Smooth muscle cell (in vitro differentiated cells): ENCODE results near the gene IFNLR1. TPM values are rescaled to one million over a fixed set of nuclear protein-coding genes. Genes with fewer than 3 reads are reported as not detected.

ENCODE experiments used
- DNase-seq: peaks from one replicate; lab custom pipeline; 2025; ENCODE audit not compliant: unreplicated experiment; lab: John Stamatoyannopoulos, UW
- H2AFZ ChIP-seq: fragments of 200-600 bp; sonication (generic); 2 replicates; pipeline ENCODE4 v1.6.0; 2016; ENCODE audit warnings: antibody characterized with exemption, low read depth, mild to moderate bottlenecking
- H3F3A ChIP-seq: fragments of 200-600 bp; sonication (generic); 2 replicates; pipeline ENCODE4 v1.6.0; 2017; ENCODE audit warnings: antibody characterized with exemption, low read depth
- H3K27ac ChIP-seq: fragments of 200-600 bp; sonication (generic); 2 replicates; pipeline ENCODE4 v1.5.1; 2016; ENCODE audit warnings: low read depth, mild to moderate bottlenecking
- H3K27me3 ChIP-seq: fragments of 200-600 bp; sonication (generic); 2 replicates; pipeline ENCODE4 v1.6.1; 2016; ENCODE audit warnings: low read depth, mild to moderate bottlenecking
- H3K36me3 ChIP-seq: fragments of 200-600 bp; sonication (generic); 2 replicates; pipeline ENCODE4 v1.5.1; 2016; ENCODE audit warnings: low read depth
- H3K4me1 ChIP-seq: fragments of 200-600 bp; sonication (generic); 2 replicates; pipeline ENCODE4 v1.5.1; 2016; ENCODE audit warnings: low read depth
- H3K4me2 ChIP-seq: fragments of 200-600 bp; sonication (generic); 2 replicates; pipeline ENCODE4 v1.6.0; 2016; ENCODE audit warnings: mild to moderate bottlenecking
- H3K4me3 ChIP-seq: fragments of 200-600 bp; sonication (generic); 2 replicates; pipeline ENCODE4 v1.5.1; 2016; ENCODE audit warnings: mild to moderate bottlenecking
- H3K79me2 ChIP-seq: fragments of 200-600 bp; sonication (generic); 2 replicates; pipeline ENCODE4 v1.6.0; 2016; ENCODE audit warnings: low read depth, mild to moderate bottlenecking
- H3K9ac ChIP-seq: fragments of 200-600 bp; sonication (generic); 2 replicates; pipeline ENCODE4 v1.6.0; 2016; ENCODE audit warnings: low read depth
- H3K9me3 ChIP-seq: fragments of 200-600 bp; sonication (generic); replicated peaks from 2 replicates; pipeline ENCODE4 v1.5.1; 2016; ENCODE audit warnings: low read depth
- H4K20me1 ChIP-seq: fragments of 200-600 bp; sonication (generic); 2 replicates; pipeline ENCODE4 v1.6.0; 2016; ENCODE audit warnings: low read depth
- CTCF ChIP-seq: fragments of 200-600 bp; sonication (generic); IDR thresholded peaks from 2 replicates; pipeline ENCODE4 v1.5.1; 2017; ENCODE audit warnings: borderline replicate concordance, mild to moderate bottlenecking, antibody characterized with exemption; ENCODE audit not compliant: insufficient read depth, poor library complexity, severe bottlenecking
- WGBS: methylation state at CpG from one replicate; pipeline ENCODE4 v1.1.7; 2016; ENCODE audit warnings: low lambda C conversion rate; 5-methylcytosine and 5-hydroxymethylcytosine counted together
- polyA plus RNA-seq: library from polyadenylated mRNA; unstranded; fragments of >200 nt; fragmentation: Nextera tagmentation; extraction: Ambion mirVana; gene quantifications from 2 replicates; pipeline ENCODE4 v1.2.1, GENCODE V29; 2016
- total RNA-seq: library from RNA; depleted of rRNA; stranded (reverse); fragments of >200 nt; gene quantifications from 2 replicates; pipeline ENCODE4 v1.2.3, GENCODE V29; 2014

The IFNLR1 gene
- total and polyA plus RNA-seq, 2 experiments from 2014 or later, result 0.25 to 0.67 TPM

GRCh38 chr1:24156542-24157260, 30.4 kb downstream of the IFNLR1 start:
- H3F3A ChIP-seq, result no peaks in the 10 kb centered on the region
- H3K4me1 ChIP-seq, result peaks cover under 1% of the 10 kb centered on the region
- no peaks in the 10 kb centered on the region for H3K9me3 ChIP-seq
- no peak overlapping the region for H3K4me3 ChIP-seq
- 96% methylated on average over 18 of the region's 18 CpGs for WGBS
- H3K79me2 ChIP-seq, result no peaks in the 10 kb centered on the region
- H4K20me1 ChIP-seq, result no peaks in the 10 kb centered on the region
- no peak overlapping the region for H2AFZ ChIP-seq
- H3K4me2 ChIP-seq, result no peak overlapping the region
- no peak for TF ChIP-seq CTCF
- no peak for DNase-seq
- H3K27ac ChIP-seq, result no peak overlapping the region
- no peaks in the 10 kb centered on the region for H3K36me3 ChIP-seq
- H3K27me3 ChIP-seq, result peaks cover 2% of the 10 kb centered on the region
- H3K9ac ChIP-seq, result no peak overlapping the region

- no peaks in the 10 kb centered on the region for H3K79me2 ChIP-seq
- no peak overlapping the region for H3K27ac ChIP-seq
- H3F3A ChIP-seq, result no peaks in the 10 kb centered on the region
- no peaks in the 10 kb centered on the region for H3K9me3 ChIP-seq
- TF ChIP-seq CTCF, result peak; percentile 8
- no peak for DNase-seq
- peaks cover 10% of the 10 kb centered on the region for H3K4me1 ChIP-seq
- no peak overlapping the region for H3K9ac ChIP-seq
- H3K27me3 ChIP-seq, result peaks cover 12% of the 10 kb centered on the region
- no peaks in the 10 kb centered on the region for H4K20me1 ChIP-seq
- H3K4me3 ChIP-seq, result no peak overlapping the region
- no peak overlapping the region for H2AFZ ChIP-seq
- no peak overlapping the region for H3K4me2 ChIP-seq
- WGBS, result 80% methylated on average over 11 of the region's 11 CpGs
- H3K36me3 ChIP-seq, result no peaks in the 10 kb centered on the region
Observed at GRCh38 chr1:24155011-24155782, 31.9 kb downstream of the IFNLR1 start.

GRCh38 chr1:24154215-24154614, 32.9 kb downstream of the IFNLR1 start:
- Histone ChIP-seq H3K4me1 (peaks cover 13% of the 10 kb centered on the region), H3K36me3 (no peaks in the 10 kb centered on the region), H3F3A (no peaks in the 10 kb centered on the region), H3K4me3 (no peak overlapping the region), H3K4me2 (no peak overlapping the region), H4K20me1 (no peaks in the 10 kb centered on the region), H3K27ac (no peak overlapping the region), H3K27me3 (peaks cover 12% of the 10 kb centered on the region), H3K9me3 (no peaks in the 10 kb centered on the region), H3K79me2 (no peaks in the 10 kb centered on the region), H2AFZ (no peak overlapping the region), H3K9ac (no peak overlapping the region)
- 60% methylated on average over 8 of the region's 8 CpGs for WGBS
- DNase-seq, result no peak
- no peak for TF ChIP-seq CTCF
